SHP77 (cell line): Measurements from ENCODE around the gene BLOC1S6.

Experiments
- DNase-seq, 2 experiments: peaks; one replicate each; lab custom pipeline; 2025; lab: John Stamatoyannopoulos, UW

Gene BLOC1S6

GRCh38 chr15:45587095-45587862 is at the start of gene BLOC1S6:
BLOC1S6 (plus strand) TSS chr15:45587379; CDS start chr15:45587444, 65 bp downstream.
- peak; percentile 84 to 90 for DNase-seq

GRCh38 chr15:45539680-45540079 is 47.5 kb upstream of the BLOC1S6 start:
- DNase-seq: no peak

- DNase-seq: no peak
These were observed 46.6 kb upstream of the BLOC1S6 start for GRCh38 chr15:45540531-45540930.

GRCh38 chr15:45543051-45543450 is 44.1 kb upstream of the BLOC1S6 start:
- no peak for DNase-seq

GRCh38 chr15:45544266-45545023 is 42.7 kb upstream of the BLOC1S6 start:
- DNase-seq: no peak

- DNase-seq: no peak
These were observed 40.4 kb upstream of the BLOC1S6 start for GRCh38 chr15:45546789-45547188.

- DNase-seq: no peak
These were observed 38.2 kb upstream of the BLOC1S6 start for GRCh38 chr15:45548753-45549520.

- DNase-seq: no peak
These were observed 37.5 kb upstream of the BLOC1S6 start for GRCh38 chr15:45549541-45550220.

GRCh38 chr15:45550436-45550835 is 36.7 kb upstream of the BLOC1S6 start:
- DNase-seq: no peak

- DNase-seq: no peak
These were observed 35.5 kb upstream of the BLOC1S6 start for GRCh38 chr15:45551676-45552075.

- no peak for DNase-seq
These were observed 31.1 kb upstream of the BLOC1S6 start for GRCh38 chr15:45555934-45556608.

- no peak for DNase-seq
These were observed 14.6 kb upstream of the BLOC1S6 start for GRCh38 chr15:45572617-45573016.

- DNase-seq: peak; percentile 6 to 18
These were observed 13.1 kb upstream of the BLOC1S6 start for GRCh38 chr15:45573961-45574629.

- DNase-seq: no peak
These were observed 5.3 kb upstream of the BLOC1S6 start for GRCh38 chr15:45581919-45582318.

- no peak for DNase-seq
These were observed 3.2 kb upstream of the BLOC1S6 start for GRCh38 chr15:45583731-45584639.

GRCh38 chr15:45585069-45585791 is 1.9 kb upstream of the BLOC1S6 start:
- no peak for DNase-seq

- DNase-seq: no peak
These were observed 1.1 kb upstream of the BLOC1S6 start for GRCh38 chr15:45586125-45586524.

GRCh38 chr15:45586601-45587094 is 531 bp upstream of the BLOC1S6 start:
- no peak for DNase-seq

GRCh38 chr15:45587863-45588170 is 638 bp downstream of the BLOC1S6 start:
- DNase-seq: no peak
